Mesenchymal stem cell (in vitro differentiated cells and primary cell): ENCODE results near the gene GRK4.
A peak's percentile ranks its signal among the peaks of the same experiment; 100 is the strongest.

ENCODE experiments used
- DNase-seq: peaks from one replicate; pipeline ENCODE4 v3.0.0-alpha.2; 2013
- H2AFZ ChIP-seq: one replicate; pipeline ENCODE4 v1.6.1; 2013; ENCODE audit warnings: low read depth, mild to moderate bottlenecking, control low read depth, inconsistent platforms, low read length, moderate library complexity
- H2AK5ac ChIP-seq: 2 replicates; pipeline ENCODE4 v1.6.1; 2013; ENCODE audit warnings: low read length, moderate library complexity, mild to moderate bottlenecking, inconsistent platforms; ENCODE audit not compliant: severe bottlenecking
- H2BK120ac ChIP-seq: one replicate; pipeline ENCODE4 v1.6.1; 2013; ENCODE audit warnings: low read depth, mild to moderate bottlenecking, inconsistent platforms, low read length, moderate library complexity
- H2BK12ac ChIP-seq, 2 experiments: one replicate each; pipeline ENCODE4 v1.6.1; 2013; ENCODE audit warnings: inconsistent platforms in 2 of 2, low read length in 2 of 2, mild to moderate bottlenecking in 2 of 2, moderate library complexity in 2 of 2, control low read depth in 1 of 2
- H2BK15ac ChIP-seq: one replicate; pipeline ENCODE4 v1.6.1; 2013; ENCODE audit warnings: mild to moderate bottlenecking, low read depth, inconsistent platforms; ENCODE audit not compliant: poor library complexity, severe bottlenecking
- H2BK5ac ChIP-seq: 2 replicates; pipeline ENCODE4 v1.6.1; 2013; ENCODE audit warnings: low read depth, mild to moderate bottlenecking, low read length, control low read depth, inconsistent platforms; ENCODE audit not compliant: poor library complexity, severe bottlenecking
- H3K14ac ChIP-seq, 2 experiments: one replicate each; pipeline ENCODE4 v1.6.1; 2013; ENCODE audit warnings: inconsistent platforms in 2 of 2, low read length in 2 of 2, control low read depth in 1 of 2, mild to moderate bottlenecking in 1 of 2, moderate library complexity in 1 of 2
- H3K18ac ChIP-seq, 2 experiments: one replicate each; pipeline ENCODE4 v1.6.1; 2013; ENCODE audit warnings: inconsistent platforms in 2 of 2, low read length in 2 of 2, control low read depth in 1 of 2, low read depth in 1 of 2, mild to moderate bottlenecking in 1 of 2
- H3K23ac ChIP-seq, 2 experiments: one replicate each; pipeline ENCODE4 v1.6.1; 2013; ENCODE audit warnings: inconsistent platforms in 2 of 2, low read length in 2 of 2, mild to moderate bottlenecking in 2 of 2, moderate library complexity in 2 of 2, control low read depth in 1 of 2
- H3K27ac ChIP-seq: 2 replicates; pipeline ENCODE4 v1.5.1; 2013; ENCODE audit warnings: mild to moderate bottlenecking, moderate library complexity, low read length, control low read depth, inconsistent platforms; ENCODE audit not compliant: poor library complexity, severe bottlenecking
- H3K27me3 ChIP-seq, 2 experiments: 2 replicates each; pipeline versions ENCODE4 v1.6.1 to v1.7.0; 2013; ENCODE audit warnings: low read length in 2 of 2, mild to moderate bottlenecking in 2 of 2, moderate library complexity in 2 of 2, control low read depth in 1 of 2, inconsistent platforms in 1 of 2; ENCODE audit not compliant: control insufficient read depth in 1 of 2, insufficient read depth in 1 of 2
- H3K36me3 ChIP-seq, 2 experiments: 2 replicates each; pipeline versions ENCODE4 v1.6.1 to v1.7.0; 2013; ENCODE audit warnings: low read length in 2 of 2, control low read depth in 1 of 2, inconsistent platforms in 1 of 2, low read depth in 1 of 2, mild to moderate bottlenecking in 1 of 2; ENCODE audit not compliant: insufficient read depth in 2 of 2, control insufficient read depth in 1 of 2
- H3K4ac ChIP-seq, 2 experiments: one replicate each; pipeline ENCODE4 v1.6.1; 2013; ENCODE audit warnings: inconsistent platforms in 2 of 2, low read length in 2 of 2, mild to moderate bottlenecking in 2 of 2, moderate library complexity in 2 of 2, control low read depth in 1 of 2, low read depth in 1 of 2
- H3K4me1 ChIP-seq: 2 replicates; pipeline ENCODE4 v1.6.1; 2013; ENCODE audit warnings: low read depth, low read length, control low read depth; ENCODE audit not compliant: control insufficient read depth, insufficient read depth
- H3K4me2 ChIP-seq: 2 replicates; pipeline ENCODE4 v1.6.1; 2013; ENCODE audit warnings: low read length, mild to moderate bottlenecking, inconsistent platforms; ENCODE audit not compliant: poor library complexity, severe bottlenecking
- H3K4me3 ChIP-seq, 2 experiments: 2 replicates each; pipeline versions ENCODE4 v1.5.1 to v1.7.0; 2013; ENCODE audit warnings: low read length in 2 of 2, mild to moderate bottlenecking in 2 of 2, control low read depth in 1 of 2, low read depth in 1 of 2; ENCODE audit not compliant: insufficient read depth in 1 of 2
- H3K79me1 ChIP-seq: replicated peaks from 2 replicates; pipeline ENCODE4 v1.6.1; 2013; ENCODE audit warnings: mild to moderate bottlenecking, control low read depth, low read length, inconsistent platforms; ENCODE audit not compliant: poor library complexity, severe bottlenecking
- H3K9ac ChIP-seq: 2 replicates; pipeline ENCODE4 v1.7.0; 2013; ENCODE audit warnings: mild to moderate bottlenecking, low read length, moderate library complexity
- H3K9me3 ChIP-seq: 2 replicates; pipeline ENCODE4 v1.7.0; 2013; ENCODE audit warnings: mild to moderate bottlenecking, low read length; ENCODE audit not compliant: control insufficient read depth
- H4K8ac ChIP-seq: one replicate; pipeline ENCODE4 v1.6.1; 2013; ENCODE audit warnings: inconsistent platforms, mild to moderate bottlenecking, low read length, moderate library complexity
- H4K91ac ChIP-seq: one replicate; pipeline ENCODE4 v1.6.1; 2013; ENCODE audit warnings: mild to moderate bottlenecking, low read length, inconsistent platforms
- WGBS: methylation state at CpG from one replicate; pipeline ENCODE4 v1.1.7; 2013; ENCODE audit warnings: mixed read lengths; 5-methylcytosine and 5-hydroxymethylcytosine counted together

The GRK4 gene

GRCh38 chr4:3071811-3072210 lies 108.4 kb downstream of the GRK4 start:
- no peak overlapping the region for H4K8ac ChIP-seq
- H3K4me2 ChIP-seq = no peak overlapping the region
- H4K91ac ChIP-seq = no peak overlapping the region
- no peak overlapping the region for H2BK120ac ChIP-seq
- H2BK5ac ChIP-seq = no peak overlapping the region
- H3K36me3 ChIP-seq = no peaks in the 10 kb centered on the region
- H3K27me3 ChIP-seq = peaks cover 0 to 4% of the 10 kb centered on the region in 2 experiments
- H3K4me3 ChIP-seq = no peak overlapping the region
- no peaks in the 10 kb centered on the region for H3K79me1 ChIP-seq
- 95% methylated on average over 7 of the region's 7 CpGs for WGBS
- no peak overlapping the region for H3K23ac ChIP-seq
- no peak overlapping the region for H3K18ac ChIP-seq
- no peak overlapping the region for H2AFZ ChIP-seq
- DNase-seq = peak; percentile 16
- no peak overlapping the region for H3K14ac ChIP-seq
- H2AK5ac ChIP-seq = no peak overlapping the region
- H2BK15ac ChIP-seq = no peak overlapping the region
- no peak overlapping the region for H3K4ac ChIP-seq
- no peak overlapping the region for H3K27ac ChIP-seq
- H3K4me1 ChIP-seq = peaks cover 6% of the 10 kb centered on the region
- H2BK12ac ChIP-seq = no peak overlapping the region
- no peaks in the 10 kb centered on the region for H3K9me3 ChIP-seq
- H3K9ac ChIP-seq = no peak overlapping the region

DNA sequence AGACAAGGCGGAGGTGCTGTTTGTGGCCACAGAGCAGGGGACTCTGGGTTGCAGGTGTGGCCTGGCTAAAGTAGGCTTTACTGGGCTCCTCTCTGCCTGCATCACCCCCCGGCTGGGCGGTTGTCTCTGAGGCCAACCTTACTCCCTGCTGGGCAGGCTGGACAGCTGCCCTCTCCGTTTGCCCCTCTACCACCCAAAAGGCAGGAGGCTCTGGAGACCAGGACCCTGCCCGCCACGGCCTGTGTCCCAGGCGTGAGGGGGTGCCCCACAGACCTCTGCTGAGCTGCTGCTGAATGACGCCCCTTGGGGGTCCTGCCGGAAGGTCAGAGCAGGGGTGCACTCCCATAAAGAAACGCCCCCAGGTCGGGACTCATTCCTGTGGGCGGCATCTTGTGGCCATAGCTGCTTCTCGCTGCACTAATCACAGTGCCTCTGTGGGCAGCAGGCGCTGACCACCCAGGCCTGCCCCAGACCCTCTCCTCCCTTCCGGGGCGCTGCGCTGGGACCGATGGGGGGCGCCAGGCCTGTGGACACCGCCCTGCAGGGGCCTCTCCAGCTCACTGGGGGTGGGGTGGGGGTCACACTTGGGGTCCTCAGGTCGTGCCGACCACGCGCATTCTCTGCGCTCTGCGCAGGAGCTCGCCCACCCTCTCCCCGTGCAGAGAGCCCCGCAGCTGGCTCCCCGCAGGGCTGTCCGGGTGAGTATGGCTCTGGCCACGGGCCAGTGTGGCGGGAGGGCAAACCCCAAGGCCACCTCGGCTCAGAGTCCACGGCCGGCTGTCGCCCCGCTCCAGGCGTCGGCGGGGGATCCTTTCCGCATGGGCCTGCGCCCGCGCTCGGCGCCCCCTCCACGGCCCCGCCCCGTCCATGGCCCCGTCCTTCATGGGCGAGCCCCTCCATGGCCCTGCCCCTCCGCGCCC lies 110.0 kb downstream of the GRK4 start:
- H2AK5ac ChIP-seq = no peak overlapping the region
- H3K4me1 ChIP-seq = peaks cover 8% of the 10 kb centered on the region
- H3K9me3 ChIP-seq = no peaks in the 10 kb centered on the region
- H3K27ac ChIP-seq = no peak overlapping the region
- H3K4me3 ChIP-seq = peak overlapping the region; percentile 67 to 76
- H4K91ac ChIP-seq = peak overlapping the region; percentile 70
- H2BK12ac ChIP-seq = no peak overlapping the region
- peaks cover 0 to 4% of the 10 kb centered on the region in 2 experiments for H3K27me3 ChIP-seq
- DNase-seq = peak; percentile 29
- H3K9ac ChIP-seq = peak overlapping the region; percentile 77
- no peaks in the 10 kb centered on the region for H3K79me1 ChIP-seq
- H2BK15ac ChIP-seq = peak overlapping the region; percentile 4
- H3K36me3 ChIP-seq = no peaks in the 10 kb centered on the region
- WGBS = 27% methylated on average over 25 of the region's 54 CpGs
- peak overlapping the region; percentile 90 for H3K4me2 ChIP-seq
- peak overlapping the region in 1 of 2 experiments; percentile 54 for H3K4ac ChIP-seq
- H4K8ac ChIP-seq = peak overlapping the region; percentile 63
- peak overlapping the region in 1 of 2 experiments; percentile 97 for H3K14ac ChIP-seq
- peak overlapping the region in 1 of 2 experiments; percentile 64 for H3K23ac ChIP-seq
- H3K18ac ChIP-seq = peak overlapping the region; percentile 49 to 88
- H2BK120ac ChIP-seq = no peak overlapping the region
- H2AFZ ChIP-seq = peak overlapping the region; percentile 99
- no peak overlapping the region for H2BK5ac ChIP-seq

GRCh38 chr4:3074078-3074845 lies 110.9 kb downstream of the GRK4 start, which contains the start of the genes HTT and HTT-AS:
HTT (plus strand) TSS chr4:3074681; CDS start chr4:3074826, 145 bp downstream.
HTT-AS (minus strand) TSS chr4:3074538.
- Histone ChIP-seq H3K18ac (peak within 1 kb of the TSS; percentile 93 to 100), H3K4me3 (peak within 1 kb of the TSS; percentile 97 to 99), H2BK120ac (peak within 1 kb of the TSS; percentile 74), H2BK12ac (peak within 1 kb of the TSS; percentile 85 to 99), H3K14ac (peak within 1 kb of the TSS in 1 of 2 experiments; percentile 99), H4K91ac (peak within 1 kb of the TSS; percentile 94), H3K23ac (peak within 1 kb of the TSS in 1 of 2 experiments; percentile 64), H3K9ac (peak within 1 kb of the TSS; percentile 98), H3K4ac (peak within 1 kb of the TSS in 1 of 2 experiments; percentile 89), H3K79me1 (no peaks in the 10 kb centered on the region), H3K36me3 (no peaks in the 10 kb centered on the region), H2BK5ac (peak within 1 kb of the TSS; percentile 92), H3K4me1 (peaks cover 8% of the 10 kb centered on the region), H3K4me2 (peak within 1 kb of the TSS; percentile 91), H3K27ac (peak within 1 kb of the TSS; percentile 93), H2BK15ac (peak within 1 kb of the TSS; percentile 86), H2AK5ac (no peak within 1 kb of the TSS), H4K8ac (peak within 1 kb of the TSS; percentile 98), H3K9me3 (no peaks in the 10 kb centered on the region), H2AFZ (peak within 1 kb of the TSS; percentile 99), H3K27me3 (peaks cover 0 to 4% of the 10 kb centered on the region in 2 experiments)
- DNase-seq = peak; percentile 93
- under 1% methylated on average over 50 of the region's 81 CpGs for WGBS
